Left kidney (tissue), 2 donors: Measurements from ENCODE around the gene PRR29. TPM values are rescaled to one million over a fixed set of nuclear protein-coding genes. Genes with fewer than 3 reads are reported as not detected.
"Not testable (repeated sequence)": the region's sequence is repeated elsewhere in the genome, so short reads cannot be mapped to it uniquely, and the experiment has no call there.

Experiments used
- DNase-seq: peaks from one replicate; pipeline ENCODE4 v3.0.0-alpha.2; 2013
- polyA plus RNA-seq: library from polyadenylated mRNA; unstranded; fragments of 120-200 nt; gene quantifications from one replicate; pipeline ENCODE4 v1.2.1, GENCODE V29; 2013; ENCODE audit not compliant: insufficient read length

PRR29 gene
- polyA plus RNA-seq, 1 donor, result 2.5 TPM

DNA sequence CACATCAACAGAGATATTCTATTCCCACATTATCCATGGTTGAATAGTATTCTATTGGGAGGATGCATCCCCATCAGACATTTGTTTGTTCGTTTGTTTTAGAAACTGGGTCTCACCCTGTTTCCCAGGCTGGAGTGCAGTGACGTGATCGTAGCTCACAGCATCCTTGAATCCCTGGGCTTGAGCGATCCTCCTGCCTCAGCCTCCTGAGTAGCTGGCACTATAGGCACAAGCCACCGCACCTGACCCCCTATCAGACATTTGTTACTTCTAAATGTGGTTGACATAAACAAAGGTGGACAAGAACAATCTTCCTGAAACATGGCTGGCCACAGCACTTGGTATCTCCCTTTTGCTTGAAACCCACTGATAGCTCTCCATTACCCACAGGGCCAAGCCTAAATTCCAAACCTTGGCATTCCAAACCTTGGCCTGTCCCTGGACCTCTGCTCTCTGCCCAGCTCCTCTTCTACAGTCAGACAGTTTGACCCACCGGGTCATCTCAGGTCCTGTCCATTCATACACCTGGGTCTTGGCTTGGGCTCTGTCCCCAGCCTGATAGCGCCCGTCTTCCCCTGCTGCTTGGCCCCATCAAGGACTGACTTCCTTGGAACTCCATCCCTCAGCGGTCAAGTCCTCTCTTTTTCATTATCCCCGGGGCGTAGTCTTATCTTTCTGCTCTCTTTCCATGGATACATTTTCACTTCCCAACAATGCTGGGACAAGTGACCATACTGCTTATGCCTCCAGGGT lies 1.5 kb upstream of the PRR29 start:
- DNase-seq, result no peak

GRCh38 chr17:63997341-63998048 lies 656 bp upstream of the PRR29 start:
- no peak for DNase-seq

- DNase-seq, result no peak
Observed at GRCh38 chr17:63998721-63999679, 849 bp downstream of the PRR29 start.

GRCh38 chr17:63999680-64000531 lies 1.8 kb downstream of the PRR29 start:
- DNase-seq, result no peak

DNA sequence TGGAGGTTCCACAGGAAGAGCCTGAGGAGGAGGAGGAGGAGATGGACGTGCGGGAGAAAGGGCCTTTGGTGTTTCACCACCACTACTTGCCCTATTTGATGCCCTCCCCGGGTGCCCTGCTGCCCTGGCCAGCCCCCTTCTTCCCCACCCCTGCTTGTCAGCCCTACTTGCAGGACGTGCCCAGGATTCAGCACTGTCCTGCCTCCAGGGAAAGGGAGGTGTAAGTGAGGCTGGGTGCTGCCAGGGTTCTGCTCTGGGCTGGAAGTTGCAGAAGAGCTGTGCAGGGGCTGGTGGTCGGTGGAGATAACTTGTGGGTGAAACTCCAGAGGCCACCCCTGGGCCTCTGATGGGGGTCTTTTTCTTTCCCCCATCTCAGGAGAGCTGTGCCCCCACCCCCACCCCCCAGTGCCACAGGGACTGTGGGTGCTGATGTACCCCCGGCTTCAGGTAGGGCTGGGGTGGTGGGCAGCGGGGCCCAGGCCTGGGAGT lies 3.0 kb downstream of the PRR29 start:
- no peak for DNase-seq

DNA sequence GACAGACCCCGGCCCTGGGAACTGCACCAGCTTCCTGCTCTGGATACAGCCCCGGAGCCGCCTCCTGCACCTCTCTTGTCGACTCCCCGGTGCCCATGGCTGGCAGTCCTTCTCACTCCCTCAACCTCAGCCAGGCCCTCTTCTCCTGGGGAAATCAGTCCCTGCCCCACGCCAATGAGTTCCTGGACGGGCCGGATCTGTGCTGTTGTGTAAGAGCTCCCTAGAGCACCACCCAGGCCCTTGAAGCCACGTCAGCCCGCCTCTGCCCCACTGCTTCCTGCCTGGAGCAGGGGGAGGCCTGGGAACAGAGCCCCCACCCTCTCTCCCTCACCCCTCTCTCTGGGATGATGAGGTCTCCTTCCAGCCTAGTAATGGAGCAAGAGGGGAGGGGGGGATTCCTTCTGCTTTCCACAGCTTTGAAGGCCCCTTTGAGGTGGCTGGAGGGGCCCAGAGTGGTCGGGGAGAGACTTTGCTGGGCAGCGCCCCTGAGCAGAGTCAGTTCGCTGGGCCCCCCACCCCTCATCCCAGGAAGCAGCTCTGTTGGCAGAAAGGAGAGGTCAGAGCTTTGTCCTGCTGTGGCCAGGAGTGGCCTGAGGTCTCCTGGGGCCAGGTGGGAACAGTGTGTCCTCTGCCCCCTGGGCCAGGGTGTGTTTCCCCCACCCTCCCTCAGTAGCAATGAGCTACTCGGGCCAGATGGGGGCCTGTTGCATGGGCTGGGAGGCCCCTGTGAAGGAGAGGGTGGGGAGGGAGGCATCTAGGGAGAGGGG lies 3.8 kb downstream of the PRR29 start:
- no peak for DNase-seq

DNA sequence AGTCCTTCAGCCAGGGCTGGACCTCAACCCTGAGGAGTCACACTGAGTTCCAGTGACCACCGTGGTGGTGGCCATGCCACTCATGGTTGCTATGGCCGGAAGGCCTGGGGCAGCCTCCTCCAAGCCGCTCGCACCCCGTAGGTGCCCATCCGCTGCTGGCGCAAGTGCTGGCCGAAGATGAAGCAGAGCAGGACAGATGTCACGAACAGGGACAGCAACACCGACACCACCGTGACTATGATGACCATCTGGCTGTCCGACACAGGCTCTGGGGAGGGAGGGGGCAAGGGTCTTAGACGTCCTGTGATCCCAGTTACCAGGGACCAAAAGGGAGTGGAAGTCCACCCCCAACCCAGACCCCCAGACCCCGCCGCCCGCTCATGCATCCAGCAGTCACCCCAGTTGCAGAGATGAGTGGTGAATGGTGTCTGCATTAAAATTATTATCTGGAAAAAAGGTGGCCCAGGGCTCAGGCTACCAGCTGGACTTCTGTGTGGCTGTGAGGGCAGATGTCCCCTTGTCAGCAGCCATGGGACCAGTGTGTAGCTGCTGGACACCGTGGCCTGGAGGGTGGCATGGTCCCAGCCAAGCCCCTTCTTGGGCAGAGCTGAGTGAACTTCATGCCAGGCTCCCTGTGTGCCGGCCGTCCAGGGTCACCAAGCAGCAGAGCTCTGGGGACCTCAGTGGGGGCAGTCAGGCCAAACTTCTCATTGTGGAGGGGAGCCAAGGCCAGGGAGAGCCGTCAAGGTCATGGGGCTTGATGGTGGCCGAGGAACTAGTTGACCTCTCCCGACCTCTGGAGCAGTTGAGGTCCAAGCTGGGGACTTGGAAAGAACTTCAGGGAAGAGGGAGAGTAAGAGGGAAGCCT lies 4.7 kb downstream of the PRR29 start:
- DNase-seq, result no peak

- no peak for DNase-seq
Observed at GRCh38 chr17:64003526-64004121, 5.5 kb downstream of the PRR29 start.

DNA sequence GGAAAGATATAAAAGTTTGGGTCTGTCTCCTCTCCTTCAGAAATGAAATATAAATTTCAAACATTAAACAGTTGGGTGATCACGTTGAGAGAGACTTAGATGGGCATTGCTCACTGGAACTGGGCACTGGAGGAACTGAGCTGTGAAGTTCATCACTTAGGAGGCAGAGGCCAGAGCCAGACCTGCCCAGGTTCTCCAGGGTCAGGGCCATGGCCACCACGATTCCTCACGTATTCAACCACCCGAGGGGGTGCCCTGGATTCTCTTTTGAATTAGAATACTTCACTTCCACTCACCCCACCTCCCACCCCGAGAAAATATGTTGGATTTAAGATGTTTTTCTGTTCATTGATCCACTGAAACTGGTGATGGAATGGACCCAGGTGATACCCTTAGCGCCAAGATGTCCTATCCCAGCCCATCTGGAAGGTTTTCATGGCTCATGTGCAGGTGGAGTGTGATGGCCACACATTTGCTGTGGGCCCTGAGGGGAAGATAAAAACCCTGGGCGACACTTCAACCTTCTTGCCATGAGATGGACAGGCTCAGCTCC lies 6.1 kb downstream of the PRR29 start:
- no peak for DNase-seq

- DNase-seq, result no peak
Observed at GRCh38 chr17:64004903-64005733, 7.0 kb downstream of the PRR29 start.

- no peak for DNase-seq
Observed at GRCh38 chr17:64005734-64006167, 7.6 kb downstream of the PRR29 start.

DNA sequence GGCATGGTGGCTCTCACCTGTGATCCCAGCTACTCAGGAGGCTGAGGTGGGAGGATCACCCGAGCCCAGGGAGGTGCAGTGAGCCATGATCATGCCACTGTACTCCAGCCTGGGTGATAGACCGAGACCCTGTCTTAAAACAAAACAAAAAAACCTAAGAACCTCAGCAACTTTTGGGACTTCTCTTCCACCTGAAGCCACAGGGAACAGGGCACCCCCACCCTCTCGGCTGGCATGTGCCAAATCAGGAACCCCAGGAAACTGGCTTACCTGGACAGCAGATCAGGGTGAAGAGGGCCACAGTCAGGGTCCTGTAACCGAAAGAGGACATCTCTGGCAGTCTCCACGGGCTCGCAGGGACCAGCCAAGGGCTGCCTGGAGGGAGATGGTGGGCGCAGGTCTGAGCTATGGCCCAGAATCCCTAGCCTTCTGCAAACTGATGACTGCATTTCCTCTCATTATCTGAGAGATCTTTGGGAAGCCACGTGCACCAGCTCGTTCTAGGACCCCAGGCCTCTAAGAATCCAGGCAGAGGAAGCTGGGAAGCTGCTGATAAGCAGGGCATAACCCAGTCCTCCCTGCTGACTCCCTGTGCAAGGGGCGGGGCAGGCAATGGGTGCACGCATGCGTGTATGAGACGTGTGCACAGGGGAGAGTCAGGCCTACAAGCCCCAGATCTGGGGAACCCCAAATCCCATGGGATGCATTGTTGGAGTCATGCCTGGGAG lies 8.4 kb downstream of the PRR29 start:
- no peak for DNase-seq

GRCh38 chr17:64007089-64007837 lies 9.1 kb downstream of the PRR29 start:
- not testable (repeated sequence) for DNase-seq

DNA sequence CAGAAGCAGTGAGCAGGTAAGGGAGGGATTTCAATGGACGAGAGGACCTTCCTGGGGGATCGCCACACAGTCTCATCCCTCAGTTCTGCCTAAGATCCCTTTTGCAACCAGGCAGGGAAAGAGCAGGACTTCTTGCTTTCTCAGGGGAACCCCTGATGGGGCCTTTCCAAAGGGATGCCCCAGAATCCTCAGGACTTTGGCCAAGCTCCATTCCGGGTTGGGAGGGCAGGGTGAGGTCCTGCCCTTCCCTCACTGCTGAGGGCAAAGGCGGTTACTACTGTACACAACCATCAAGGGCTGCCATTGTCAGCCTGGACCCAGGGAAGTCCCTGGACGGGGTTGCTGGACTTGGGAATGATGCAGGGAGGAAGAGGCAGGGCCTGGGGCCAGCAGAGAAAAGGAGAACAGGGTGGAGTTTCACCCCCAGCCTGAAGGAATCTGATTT lies 9.7 kb downstream of the PRR29 start:
- DNase-seq, result no peak

- no peak for DNase-seq
Observed at GRCh38 chr17:64008346-64008745, 10.2 kb downstream of the PRR29 start.

DNA sequence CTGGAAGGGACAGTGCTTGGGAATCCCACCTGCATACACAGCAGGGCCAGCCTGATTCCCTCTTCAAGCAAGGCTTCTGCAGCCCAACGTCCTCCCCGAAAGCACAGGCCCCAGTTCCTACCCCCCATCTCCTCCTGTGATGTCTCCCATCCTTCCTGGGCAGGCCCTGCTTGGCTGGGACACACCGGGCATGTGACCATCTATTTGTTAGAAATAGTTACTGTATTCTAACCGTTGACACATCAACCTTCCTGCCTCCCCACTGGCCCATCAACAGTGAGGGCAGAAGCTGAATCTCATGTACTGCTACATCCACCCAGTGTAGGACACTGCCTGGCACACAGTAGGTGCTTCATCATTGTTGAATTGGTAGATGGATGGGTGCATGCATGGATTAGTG lies 10.7 kb downstream of the PRR29 start:
- no peak for DNase-seq
